HepG2 (cell line): Measurements from ENCODE around the gene PPM1H. TPM values are rescaled to one million over a fixed set of nuclear protein-coding genes. Genes with fewer than 3 reads are reported as not detected.

Experiments
- ATAC-seq: fragments of 200-7000 bp; cut with Tn5 transposase; 3 replicates; pipeline ENCODE4 v1.9.1; 2020; ENCODE audit warnings: mild to moderate bottlenecking, moderate library complexity
- BruUV-seq: library from RNA; stranded (reverse); fragments of 400-500 nt; replicated peaks from 2 replicates; lab custom pipeline; 2021; lab: Mats Ljungman, UMichigan
- CTCF ChIA-PET: fragments of 300-600 bp; formaldehyde crosslinking; extraction: SDS; loops from one replicate; lab custom pipeline; 2021; ENCODE audit warnings: low total read pairs, inconsistent platforms, low intra/inter-chr PET ratio; lab: Yijun Ruan, JAX
- POLR2A ChIA-PET: fragments of 350-600 bp; sonication (Branson Sonifier 250); formaldehyde crosslinking; loops from one replicate; lab custom pipeline; 2020; ENCODE audit warnings: antibody characterized with exemption, inconsistent platforms; lab: Yijun Ruan, JAX
- DNase-seq: peaks from one replicate; pipeline ENCODE4 v3.0.0-alpha.2; 2015; ENCODE audit warnings: low spot score
- FAIRE-seq: peaks from 3 replicates; lab custom pipeline; 2011; peaks lifted over from hg19 to GRCh38; lab: Jason Lieb, UNC
- H2AFZ ChIP-seq: one replicate; pipeline ENCODE4 v1.6.1; 2011; ENCODE audit warnings: low read length, inconsistent platforms
- H3K27ac ChIP-seq: fragments of 300-600 bp; 3 replicates; pipeline ENCODE4 v1.8.0; 2011; ENCODE audit warnings: mixed run types, mild to moderate bottlenecking, mixed read lengths, low read length, inconsistent platforms; ENCODE audit not compliant: insufficient read depth; ENCODE audit errors: extremely low read length
- H3K27me3 ChIP-seq, 2 experiments: fragments of 200-600 bp in 1 of 2; 2 replicates in 1 of 2; 3 replicates in 1 of 2; pipeline versions ENCODE4 v1.6.0 to v1.8.0; 2011; ENCODE audit warnings: low read length in 2 of 2, mild to moderate bottlenecking in 2 of 2, moderate library complexity in 2 of 2, inconsistent platforms in 1 of 2; ENCODE audit not compliant: insufficient read depth in 2 of 2, control insufficient read depth in 1 of 2
- H3K36me3 ChIP-seq, 2 experiments: fragments of 200-600 bp in 1 of 2; replicated peaks in 1 of 2; 2 replicates in 1 of 2; 3 replicates in 1 of 2; pipeline versions ENCODE4 v1.5.1 to v1.8.0; 2011; ENCODE audit warnings: low read length in 2 of 2, inconsistent platforms in 1 of 2; ENCODE audit not compliant: insufficient read depth in 2 of 2, control insufficient read depth in 1 of 2
- H3K4me1 ChIP-seq: 2 replicates; pipeline ENCODE4 v1.5.1; 2012; ENCODE audit warnings: low read length, inconsistent platforms; ENCODE audit not compliant: insufficient read depth
- H3K4me2 ChIP-seq: 2 replicates; pipeline ENCODE4 v1.6.0; 2011; ENCODE audit warnings: low read depth, low read length, inconsistent platforms
- H3K4me3 ChIP-seq, 3 experiments: fragments of 200-600 bp in 1 of 3; sonication (generic), shearing (Covaris generic) in 1 of 3; replicated peaks in 1 of 3; 2 replicates each; pipeline ENCODE4 v1.5.1; 2011 to 2016; ENCODE audit warnings: low read length in 3 of 3, inconsistent platforms in 2 of 3, low read depth in 2 of 3, mild to moderate bottlenecking in 2 of 3, control low read depth in 1 of 3, mixed read lengths in 1 of 3; ENCODE audit not compliant: insufficient read depth in 1 of 3
- H3K79me2 ChIP-seq: one replicate; pipeline ENCODE4 v1.6.1; 2011; ENCODE audit warnings: low read length, inconsistent platforms; ENCODE audit not compliant: insufficient read depth
- H3K9ac ChIP-seq: 2 replicates; pipeline ENCODE4 v1.6.0; 2011; ENCODE audit warnings: mild to moderate bottlenecking, low read depth, low read length, inconsistent platforms; ENCODE audit not compliant: insufficient read depth
- H3K9me3 ChIP-seq: 2 replicates; pipeline ENCODE4 v1.5.1; 2012; ENCODE audit warnings: mild to moderate bottlenecking, low read length
- H4K20me1 ChIP-seq: 2 replicates; pipeline ENCODE4 v1.6.0; 2011; ENCODE audit warnings: inconsistent platforms, mild to moderate bottlenecking, low read length, moderate library complexity; ENCODE audit not compliant: insufficient read depth
- AFF4 ChIP-seq: sonication (generic); formaldehyde crosslinking; IDR thresholded peaks from 2 replicates; pipeline ENCODE4 v1.4.0; 2020; ENCODE audit warnings: missing genetic modification reagents
- CREB3 ChIP-seq: sonication (generic); formaldehyde crosslinking; IDR thresholded peaks from 2 replicates; pipeline ENCODE4 v1.5.0; 2020; ENCODE audit warnings: missing genetic modification reagents
- FOXM1 ChIP-seq: sonication (generic); formaldehyde crosslinking; IDR thresholded peaks from 2 replicates; pipeline ENCODE4 v1.5.0; 2020; ENCODE audit warnings: missing genetic modification reagents
- SRF ChIP-seq: IDR thresholded peaks from 2 replicates; pipeline ENCODE4 v1.6.1; 2011; ENCODE audit warnings: mild to moderate bottlenecking, low read depth, low read length, moderate library complexity
- ZNF17 ChIP-seq: sonication (generic); formaldehyde crosslinking; IDR thresholded peaks from 2 replicates; pipeline ENCODE4 v1.5.0; 2020; ENCODE audit warnings: mild to moderate bottlenecking, missing genetic modification reagents
- ZNF34 ChIP-seq: sonication (generic); formaldehyde crosslinking; IDR thresholded peaks from 2 replicates; pipeline ENCODE4 v1.4.0; 2020; ENCODE audit warnings: mild to moderate bottlenecking, missing genetic modification reagents, borderline replicate concordance
- ZNF44 ChIP-seq: sonication (generic); formaldehyde crosslinking; IDR thresholded peaks from 2 replicates; pipeline ENCODE4 v1.5.1; 2020; ENCODE audit warnings: mild to moderate bottlenecking, missing genetic modification reagents
- ZNF451 ChIP-seq: sonication (generic); formaldehyde crosslinking; IDR thresholded peaks from 2 replicates; pipeline ENCODE4 v1.5.0; 2020; ENCODE audit warnings: mild to moderate bottlenecking, missing genetic modification reagents
- ZNF574 ChIP-seq: sonication (generic); formaldehyde crosslinking; IDR thresholded peaks from 2 replicates; pipeline ENCODE4 v1.4.0; 2020; ENCODE audit warnings: missing genetic modification reagents
- WGBS: methylation state at CpG from one replicate; pipeline ENCODE4 v1.1.6; 2017; ENCODE audit warnings: low lambda C conversion rate; 5-methylcytosine and 5-hydroxymethylcytosine counted together
- in situ Hi-C: cut with HindIII; loops from 2 replicates; pipeline ENCODE4 v1.10.0; 2017; ENCODE audit warnings: low pct_unique_long_range_greater_than_20kb; ENCODE audit not compliant: extremely low pct_ligation_motif_present
- intact Hi-C: fragments of 100-400 bp; cut with micrococcal nuclease; formaldehyde crosslinking; loops from one replicate; pipeline ENCODE4 v1.10.0; 2022; ENCODE audit not compliant: unreplicated experiment
- polyA plus RNA-seq, 8 experiments: library from polyadenylated mRNA; depleted of rRNA in 3 of 8; stranded (reverse) in 7 of 8; unstranded in 1 of 8; fragments of >200 nt; fragmentation: Illumina TruSeq in 4 of 8; extraction: Trizol in 4 of 8; gene quantifications; 2 replicates each; pipeline versions ENCODE4 v1.2.1 to v1.2.3, GENCODE V29; 2011 to 2016; ENCODE audit warnings: low read depth in 4 of 8, missing spikeins in 1 of 8, mixed read lengths in 1 of 8; ENCODE audit not compliant: insufficient read depth in 1 of 8
- total RNA-seq, 5 experiments: library from RNA; depleted of rRNA; stranded (reverse); fragments of >200 nt; fragmentation: Illumina TruSeq; extraction: Trizol; gene quantifications; 2 replicates each; pipeline ENCODE4 v1.2.3, GENCODE V29; 2016; ENCODE audit warnings: low read depth in 1 of 5
- TF ChIP-seq, protein P1 (sequence below): sonication (generic); formaldehyde crosslinking; IDR thresholded peaks from 2 replicates; pipeline ENCODE4 v1.4.0; 2020; ENCODE audit warnings: mild to moderate bottlenecking, missing genetic modification reagents
- TF ChIP-seq, protein P2 (sequence below): sonication (generic); formaldehyde crosslinking; IDR thresholded peaks from 2 replicates; pipeline ENCODE4 v1.4.0; 2020; ENCODE audit warnings: missing genetic modification reagents

The PPM1H gene
- total and polyA plus RNA-seq, 2 of the 13 experiments (the other 11 are each of a cell fraction or from before 2014, with no cell fraction given): 29.1 to 38.1 TPM

- no peak for TF ChIP-seq ZNF574
These were observed 180.2 kb downstream of the PPM1H start (continued) for GRCh38 chr12:62754706-62755105.

GRCh38 chr12:62751810-62752155 is 183.2 kb downstream of the PPM1H start:
- DNase-seq (no peak), FAIRE-seq (no peak), ATAC-seq (no peak)
- peaks cover 6 to 40% of the 10 kb centered on the region in 2 experiments; a peak in 4 of 5 replicates for H3K36me3 ChIP-seq
- BruUV-seq: no TSS peak
- H4K20me1 ChIP-seq: no peaks in the 10 kb centered on the region
- intact Hi-C loops (no loop called here), in situ Hi-C loops (no loop called here)
- no peak overlapping the region for H3K4me3 ChIP-seq
- ChIA-PET CTCF (no interaction called here), POLR2A (no interaction called here)
- 84% methylated on average over 2 of the region's 2 CpGs for WGBS
- H3K79me2 ChIP-seq: no peaks in the 10 kb centered on the region
- H3K4me2 ChIP-seq: no peak overlapping the region
- no peaks in the 10 kb centered on the region for H3K9me3 ChIP-seq
- no peaks in the 10 kb centered on the region for H3K27me3 ChIP-seq
- no peak overlapping the region for H3K27ac ChIP-seq
- H2AFZ ChIP-seq: no peak overlapping the region
- H3K9ac ChIP-seq: no peak overlapping the region
- H3K4me1 ChIP-seq: no peaks in the 10 kb centered on the region
- TF ChIP-seq FOXM1 (CRISPR knock-in tag): no peak
- TF ChIP-seq ZNF17 (CRISPR knock-in tag): no peak
- TF ChIP-seq ZNF44 (CRISPR knock-in tag): no peak
- TF ChIP-seq AFF4 (CRISPR knock-in tag): no peak
- TF ChIP-seq ZNF451 (CRISPR knock-in tag): no peak
- TF ChIP-seq ZNF34 (CRISPR knock-in tag): no peak
- TF ChIP-seq, protein P1, sequence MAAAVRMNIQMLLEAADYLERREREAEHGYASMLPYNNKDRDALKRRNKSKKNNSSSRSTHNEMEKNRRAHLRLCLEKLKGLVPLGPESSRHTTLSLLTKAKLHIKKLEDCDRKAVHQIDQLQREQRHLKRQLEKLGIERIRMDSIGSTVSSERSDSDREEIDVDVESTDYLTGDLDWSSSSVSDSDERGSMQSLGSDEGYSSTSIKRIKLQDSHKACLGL (CRISPR knock-in tag): no peak
- TF ChIP-seq, protein P2, sequence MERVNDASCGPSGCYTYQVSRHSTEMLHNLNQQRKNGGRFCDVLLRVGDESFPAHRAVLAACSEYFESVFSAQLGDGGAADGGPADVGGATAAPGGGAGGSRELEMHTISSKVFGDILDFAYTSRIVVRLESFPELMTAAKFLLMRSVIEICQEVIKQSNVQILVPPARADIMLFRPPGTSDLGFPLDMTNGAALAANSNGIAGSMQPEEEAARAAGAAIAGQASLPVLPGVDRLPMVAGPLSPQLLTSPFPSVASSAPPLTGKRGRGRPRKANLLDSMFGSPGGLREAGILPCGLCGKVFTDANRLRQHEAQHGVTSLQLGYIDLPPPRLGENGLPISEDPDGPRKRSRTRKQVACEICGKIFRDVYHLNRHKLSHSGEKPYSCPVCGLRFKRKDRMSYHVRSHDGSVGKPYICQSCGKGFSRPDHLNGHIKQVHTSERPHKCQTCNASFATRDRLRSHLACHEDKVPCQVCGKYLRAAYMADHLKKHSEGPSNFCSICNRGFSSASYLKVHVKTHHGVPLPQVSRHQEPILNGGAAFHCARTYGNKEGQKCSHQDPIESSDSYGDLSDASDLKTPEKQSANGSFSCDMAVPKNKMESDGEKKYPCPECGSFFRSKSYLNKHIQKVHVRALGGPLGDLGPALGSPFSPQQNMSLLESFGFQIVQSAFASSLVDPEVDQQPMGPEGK (CRISPR knock-in tag): no peak
- no peak for TF ChIP-seq CREB3 (CRISPR knock-in tag)
- no peak for TF ChIP-seq SRF
